Ovary (tissue), 3 donors: Measurements from ENCODE around the gene ZNF768.
"Not testable (repeated sequence)": the region's sequence is repeated elsewhere in the genome, so short reads cannot be mapped to it uniquely, and the experiment has no call there.

Source experiments
- POLR2A ChIP-seq: fragments of 450-650 bp; IDR thresholded peaks from one replicate; pipeline ENCODE4 v1.6.1; 2017; ENCODE audit warnings: antibody characterized with exemption, mild to moderate bottlenecking, moderate library complexity
- TF ChIP-seq, protein P1 (sequence below), 3 donors: fragments of 450-650 bp in 2 of 3; fragments of 200-600 bp in 1 of 3; IDR thresholded peaks; one replicate each; pipeline versions ENCODE4 v1.5.1 to v1.8.0; 2016 to 2022; ENCODE audit warnings: antibody characterized with exemption in 3 of 3, mild to moderate bottlenecking in 1 of 3
- donor health status: DM: no; HTN: no; CAD: no.

DNA sequence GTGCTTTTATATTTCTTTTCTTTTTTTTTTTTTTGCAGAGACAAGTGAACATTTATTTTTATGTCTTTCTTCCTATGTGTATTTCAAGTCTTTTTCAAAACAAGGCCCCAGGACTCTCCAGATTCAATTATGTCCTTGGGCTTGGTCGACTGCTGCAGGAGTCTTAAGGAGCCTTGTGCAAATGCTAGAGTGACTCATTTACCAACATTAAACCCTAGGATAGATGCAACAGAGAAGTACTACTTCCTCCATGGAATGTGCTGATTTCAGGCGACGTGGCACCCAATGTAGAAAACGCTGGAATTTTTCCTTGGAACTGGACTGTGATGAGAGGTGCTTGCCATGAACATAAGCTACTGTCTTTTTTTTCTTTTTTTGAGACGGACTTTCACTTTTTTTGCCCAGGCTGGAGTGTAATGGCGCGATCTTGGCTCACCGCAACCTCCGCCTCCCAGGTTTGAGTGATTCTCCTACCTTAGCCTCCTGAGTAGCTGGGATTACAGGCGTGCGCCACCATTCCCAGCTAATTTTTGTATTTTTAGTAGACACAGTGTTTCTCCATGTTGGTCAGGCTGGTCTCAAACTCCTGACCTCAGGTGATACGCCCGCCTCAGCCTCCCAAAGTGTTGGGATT lies 10.1 kb upstream of the ZNF768 start:
- TF ChIP-seq POLR2A, result not testable (repeated sequence)
- TF ChIP-seq, protein P1, sequence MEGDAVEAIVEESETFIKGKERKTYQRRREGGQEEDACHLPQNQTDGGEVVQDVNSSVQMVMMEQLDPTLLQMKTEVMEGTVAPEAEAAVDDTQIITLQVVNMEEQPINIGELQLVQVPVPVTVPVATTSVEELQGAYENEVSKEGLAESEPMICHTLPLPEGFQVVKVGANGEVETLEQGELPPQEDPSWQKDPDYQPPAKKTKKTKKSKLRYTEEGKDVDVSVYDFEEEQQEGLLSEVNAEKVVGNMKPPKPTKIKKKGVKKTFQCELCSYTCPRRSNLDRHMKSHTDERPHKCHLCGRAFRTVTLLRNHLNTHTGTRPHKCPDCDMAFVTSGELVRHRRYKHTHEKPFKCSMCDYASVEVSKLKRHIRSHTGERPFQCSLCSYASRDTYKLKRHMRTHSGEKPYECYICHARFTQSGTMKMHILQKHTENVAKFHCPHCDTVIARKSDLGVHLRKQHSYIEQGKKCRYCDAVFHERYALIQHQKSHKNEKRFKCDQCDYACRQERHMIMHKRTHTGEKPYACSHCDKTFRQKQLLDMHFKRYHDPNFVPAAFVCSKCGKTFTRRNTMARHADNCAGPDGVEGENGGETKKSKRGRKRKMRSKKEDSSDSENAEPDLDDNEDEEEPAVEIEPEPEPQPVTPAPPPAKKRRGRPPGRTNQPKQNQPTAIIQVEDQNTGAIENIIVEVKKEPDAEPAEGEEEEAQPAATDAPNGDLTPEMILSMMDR (IDR thresholded peaks at IDR 0.05), result not testable (repeated sequence)
